Ascending aorta (tissue), 2 donors: ENCODE data around the gene SLC25A25. TPM values are rescaled to one million over a fixed set of nuclear protein-coding genes. Genes with fewer than 3 reads are reported as not detected.

Experiments
- DNase-seq, 2 donors: peaks; one replicate each; pipeline ENCODE4 v3.0.0-alpha.2; 2019; ENCODE audit warnings: low spot score in 2 of 2
- H3K27ac ChIP-seq, 2 donors: fragments of 200-600 bp; sonication (generic); one replicate each; pipeline ENCODE4 v1.5.1; 2016 to 2017; ENCODE audit warnings: mild to moderate bottlenecking in 1 of 2
- H3K27me3 ChIP-seq: fragments of 200-600 bp; sonication (generic); one replicate; pipeline ENCODE4 v1.5.1; 2017
- H3K36me3 ChIP-seq, 2 donors: fragments of 200-600 bp; sonication (generic); one replicate each; pipeline ENCODE4 v1.5.1; 2016
- H3K4me1 ChIP-seq, 2 donors: fragments of 200-600 bp; sonication (generic); one replicate each; pipeline ENCODE4 v1.5.1; 2016 to 2017; ENCODE audit warnings: mild to moderate bottlenecking in 1 of 2
- H3K4me3 ChIP-seq, 2 donors: fragments of 200-600 bp; sonication (generic); one replicate each; pipeline ENCODE4 v1.5.1; 2016 to 2017; ENCODE audit warnings: mild to moderate bottlenecking in 1 of 2
- H3K9me3 ChIP-seq, 2 donors: fragments of 200-600 bp; sonication (generic); one replicate each; pipeline ENCODE4 v1.5.1; 2016
- CTCF ChIP-seq, 3 experiments: fragments of 200-600 bp in 2 of 3; fragments of 450-650 bp in 1 of 3; sonication (generic) in 2 of 3; IDR thresholded peaks; one replicate each; pipeline ENCODE4 v1.5.1; 2016 to 2019; ENCODE audit warnings: antibody characterized with exemption in 3 of 3, mild to moderate bottlenecking in 1 of 3, moderate library complexity in 1 of 3
- intact Hi-C: fragments of 100-400 bp; cut with DNase I; formaldehyde crosslinking; loops from one replicate; pipeline ENCODE4 v1.15.1; 2023
- total RNA-seq: library from RNA; depleted of rRNA; stranded (reverse); fragments of >200 nt; gene quantifications from one replicate; pipeline ENCODE4 v1.1.0, GENCODE V29; 2016

The SLC25A25 gene
- total RNA-seq, 1 donor from 2014 or later: 27.4 TPM

GRCh38 chr9:128105538-128106175 is 37.6 kb downstream of the SLC25A25 start:
- TF ChIP-seq CTCF (IDR thresholded peaks at IDR 0.05): no peak
- Histone ChIP-seq H3K36me3 (peaks cover 67 to 89% of the 10 kb centered on the region in 2 donors), H3K9me3 (no peaks in the 10 kb centered on the region), H3K4me3 (no peak overlapping the region), H3K27me3 (no peaks in the 10 kb centered on the region), H3K27ac (no peak overlapping the region), H3K4me1 (peaks cover 2 to 9% of the 10 kb centered on the region in 2 donors)
- DNase-seq: no peak
- intact Hi-C loops: no loop called here

GRCh38 chr9:128106181-128106939 is 38.3 kb downstream of the SLC25A25 start:
- Histone ChIP-seq H3K9me3 (no peaks in the 10 kb centered on the region), H3K36me3 (peaks cover 65 to 83% of the 10 kb centered on the region in 2 donors), H3K4me3 (no peak overlapping the region), H3K4me1 (peaks cover 0 to 2% of the 10 kb centered on the region in 2 donors), H3K27ac (no peak overlapping the region), H3K27me3 (no peaks in the 10 kb centered on the region)
- DNase-seq: no peak
- no peak for TF ChIP-seq CTCF (IDR thresholded peaks at IDR 0.05)
- intact Hi-C loops: no loop called here

- no peaks in the 10 kb centered on the region for H3K27me3 ChIP-seq
- intact Hi-C loops: no loop called here
Measured at GRCh38 chr9:128106940-128107467, 39.0 kb downstream of the SLC25A25 start.

GRCh38 chr9:128107468-128108268 is 39.6 kb downstream of the SLC25A25 start:
- H3K27me3 ChIP-seq: no peaks in the 10 kb centered on the region
- H3K4me3 ChIP-seq: no peak overlapping the region
- no peaks in the 10 kb centered on the region for H3K9me3 ChIP-seq
- H3K4me1 ChIP-seq: no peaks in the 10 kb centered on the region
- H3K36me3 ChIP-seq: peaks cover 52 to 70% of the 10 kb centered on the region in 2 donors
- no peak for DNase-seq
- intact Hi-C loops: no loop called here
- no peak for TF ChIP-seq CTCF (IDR thresholded peaks at IDR 0.05)
- H3K27ac ChIP-seq: peak overlapping the region in 1 of 2 donors; percentile 2

More at GRCh38 chr9:128106940-128107467, 39.0 kb downstream of the SLC25A25 start:
- DNase-seq: no peak
- H3K4me1 ChIP-seq: no peaks in the 10 kb centered on the region
- peaks cover 59 to 77% of the 10 kb centered on the region in 2 donors for H3K36me3 ChIP-seq
- no peak overlapping the region for H3K27ac ChIP-seq
- no peak overlapping the region for H3K4me3 ChIP-seq
- TF ChIP-seq CTCF (IDR thresholded peaks at IDR 0.05): no peak
- no peaks in the 10 kb centered on the region for H3K9me3 ChIP-seq

- H3K36me3 ChIP-seq: peaks cover 45 to 62% of the 10 kb centered on the region in 2 donors
- H3K9me3 ChIP-seq: no peaks in the 10 kb centered on the region
- TF ChIP-seq CTCF (IDR thresholded peaks at IDR 0.05): no peak
- no peak overlapping the region for H3K27ac ChIP-seq
- H3K4me1 ChIP-seq: no peaks in the 10 kb centered on the region
- H3K4me3 ChIP-seq: no peak overlapping the region
- H3K27me3 ChIP-seq: no peaks in the 10 kb centered on the region
- intact Hi-C loops: no loop called here
- DNase-seq: no peak
Measured at GRCh38 chr9:128108269-128109049, 40.4 kb downstream of the SLC25A25 start.
